ENCODE measurements around the gene OR4D1. TPM values are rescaled to one million over a fixed set of nuclear protein-coding genes. Genes with fewer than 3 reads are reported as not detected.

Gene OR4D1
- total and polyA plus RNA-seq, 4 donors = 0.01 to 0.09 TPM; not detected in 2

GRCh38 chr17:58172369-58173071 is 24.3 kb downstream of the OR4D1 start:
- H3K27me3 ChIP-seq (ENCODE audit: control insufficient read depth in 3 of 3, insufficient read depth in 3 of 3, low read length in 2 of 3) = peaks cover 0 to 9% (median 4%) of the 10 kb centered on the region in 3 donors
- ATAC-seq (ENCODE audit: insufficient read depth, low FRiP score) = no peak
- H3K4me1 ChIP-seq (ENCODE audit: control insufficient read depth in 5 of 5, insufficient read depth in 5 of 5, low read length in 5 of 5) = no peaks in the 10 kb centered on the region
- no peak overlapping the region for H3K27ac ChIP-seq (ENCODE audit: low read depth in 1 of 2, low read length in 1 of 2)
- 39 to 45% methylated on average over 2 of the region's 2 CpGs for WGBS, 2 donors
- peak; percentile 15 for TF ChIP-seq CTCF (IDR thresholded peaks at IDR 0.05; ENCODE audit: control extremely low read depth, extremely low read depth)
- no peak overlapping the region for H3K4me3 ChIP-seq
- peak in 2 of 3 donors; percentile 7 to 10 for DNase-seq
- H3K9me3 ChIP-seq (ENCODE audit: control insufficient read depth in 4 of 4, insufficient read depth in 3 of 4, low read length in 3 of 4) = peaks cover 0 to 1% (median 0%) of the 10 kb centered on the region in 4 donors
- H3K36me3 ChIP-seq (ENCODE audit: control insufficient read depth in 4 of 4, insufficient read depth in 4 of 4, low read length in 4 of 4) = no peaks in the 10 kb centered on the region
- no peak overlapping the region for H3K9ac ChIP-seq (ENCODE audit: insufficient read depth in 1 of 2, low read length in 2 of 2)

GRCh38 chr17:58174871-58175270 is 26.7 kb downstream of the OR4D1 start:
- 60 to 69% methylated on average over 3 of the region's 3 CpGs for WGBS, 2 donors

GRCh38 chr17:58176200-58176599 is 28.0 kb downstream of the OR4D1 start:
- DNase-seq (peak in 1 of 3 donors; percentile 45), ATAC-seq (ENCODE audit: insufficient read depth, low FRiP score) (no peak)
- Histone ChIP-seq H3K36me3 (ENCODE audit: control insufficient read depth in 4 of 4, insufficient read depth in 4 of 4, low read length in 4 of 4) (no peaks in the 10 kb centered on the region), H3K4me1 (ENCODE audit: control insufficient read depth in 5 of 5, insufficient read depth in 5 of 5, low read length in 5 of 5) (no peaks in the 10 kb centered on the region), H3K4me3 (no peak overlapping the region), H3K9me3 (ENCODE audit: control insufficient read depth in 4 of 4, insufficient read depth in 3 of 4, low read length in 3 of 4) (no peaks in the 10 kb centered on the region), H3K27ac (ENCODE audit: low read depth in 1 of 2, low read length in 1 of 2) (no peak overlapping the region), H3K9ac (ENCODE audit: insufficient read depth in 1 of 2, low read length in 2 of 2) (no peak overlapping the region), H3K27me3 (ENCODE audit: control insufficient read depth in 3 of 3, insufficient read depth in 3 of 3, low read length in 2 of 3) (peaks cover 0 to 4% (median 3%) of the 10 kb centered on the region in 3 donors)
- 38 to 45% methylated on average over 7 of the region's 7 CpGs for WGBS, 2 donors
- TF ChIP-seq CTCF (IDR thresholded peaks at IDR 0.05; ENCODE audit: control extremely low read depth, extremely low read depth) = no peak

More at GRCh38 chr17:58174871-58175270, 26.7 kb downstream of the OR4D1 start:
- Histone ChIP-seq H3K36me3 (ENCODE audit: control insufficient read depth in 4 of 4, insufficient read depth in 4 of 4, low read length in 4 of 4) (no peaks in the 10 kb centered on the region), H3K9me3 (ENCODE audit: control insufficient read depth in 4 of 4, insufficient read depth in 3 of 4, low read length in 3 of 4) (no peaks in the 10 kb centered on the region), H3K27me3 (ENCODE audit: control insufficient read depth in 3 of 3, insufficient read depth in 3 of 3, low read length in 2 of 3) (peaks cover 0 to 6% (median 4%) of the 10 kb centered on the region in 3 donors), H3K27ac (ENCODE audit: low read depth in 1 of 2, low read length in 1 of 2) (no peak overlapping the region), H3K4me3 (no peak overlapping the region), H3K4me1 (ENCODE audit: control insufficient read depth in 5 of 5, insufficient read depth in 5 of 5, low read length in 5 of 5) (no peaks in the 10 kb centered on the region), H3K9ac (ENCODE audit: insufficient read depth in 1 of 2, low read length in 2 of 2) (no peak overlapping the region)
- no peak for TF ChIP-seq CTCF (IDR thresholded peaks at IDR 0.05; ENCODE audit: control extremely low read depth, extremely low read depth)
- DNase-seq (no peak), ATAC-seq (ENCODE audit: insufficient read depth, low FRiP score) (no peak)

All from lung (tissue), 12 donors.